Activated CD8-positive, alpha-beta memory T cell treated with anti-CD3 and anti-CD28 coated beads, Interleukin-2, amount 50 U/mL, for 1 hour (primary cell): ENCODE measurements around the gene SOHLH1.

ENCODE experiments used
- DNase-seq: peaks from one replicate; pipeline ENCODE4 v3.0.0-alpha.2; 2020; ENCODE audit errors: extremely low read depth

SOHLH1 gene

DNA sequence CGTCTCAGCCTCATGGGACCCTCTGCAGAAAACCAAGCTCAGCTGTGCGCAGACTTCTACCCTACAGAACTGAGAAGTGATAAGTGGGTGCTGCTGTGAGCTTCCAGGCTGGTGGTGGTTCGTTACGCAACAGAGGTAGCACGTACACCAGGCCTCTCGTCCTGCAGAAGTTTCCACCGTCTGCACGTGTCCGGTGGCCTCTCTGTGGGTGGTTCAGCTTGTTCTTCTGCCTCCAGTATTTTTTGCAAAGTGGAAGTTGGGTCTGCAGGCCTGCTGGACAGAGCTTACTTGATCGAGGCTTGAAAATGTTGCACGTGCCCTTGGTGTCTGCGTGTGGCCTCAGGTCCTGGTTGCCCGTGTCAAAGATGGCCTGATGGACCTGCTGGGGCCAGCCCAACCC, 30.2 kb upstream of the SOHLH1 start:
- DNase-seq = no peak

DNA sequence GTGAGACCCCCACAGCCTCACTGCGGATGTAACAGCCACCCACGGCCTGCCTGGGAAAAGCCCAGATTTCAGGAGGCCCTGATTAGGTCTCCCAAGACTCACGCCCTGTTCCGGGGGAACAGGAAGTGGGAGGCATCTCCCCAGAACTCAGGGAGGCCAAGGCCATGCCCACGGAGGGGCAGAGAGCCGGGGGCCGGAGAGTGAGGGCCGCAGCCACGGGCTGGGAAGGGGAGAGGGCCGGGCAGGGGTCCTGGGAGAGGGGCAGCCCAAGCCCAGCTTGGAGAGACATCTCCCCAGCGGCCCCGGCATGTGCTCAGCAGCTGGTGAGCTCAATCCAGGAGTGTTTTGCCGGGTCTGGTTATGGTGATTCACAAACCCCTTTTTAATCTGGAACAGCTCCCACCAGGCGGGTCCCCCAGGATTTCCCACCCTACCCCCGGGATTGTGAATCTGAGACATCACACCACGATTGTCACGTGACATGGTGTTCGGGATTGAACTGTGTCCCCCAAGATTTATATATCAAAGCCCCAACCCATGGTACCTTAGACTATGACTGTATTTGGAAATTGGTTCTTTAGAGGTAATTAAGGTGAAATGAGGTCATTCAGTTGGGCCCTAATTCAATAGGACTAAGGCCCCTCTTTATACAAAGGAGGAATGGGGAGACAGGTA, 29.3 kb upstream of the SOHLH1 start:
- DNase-seq = no peak

DNA sequence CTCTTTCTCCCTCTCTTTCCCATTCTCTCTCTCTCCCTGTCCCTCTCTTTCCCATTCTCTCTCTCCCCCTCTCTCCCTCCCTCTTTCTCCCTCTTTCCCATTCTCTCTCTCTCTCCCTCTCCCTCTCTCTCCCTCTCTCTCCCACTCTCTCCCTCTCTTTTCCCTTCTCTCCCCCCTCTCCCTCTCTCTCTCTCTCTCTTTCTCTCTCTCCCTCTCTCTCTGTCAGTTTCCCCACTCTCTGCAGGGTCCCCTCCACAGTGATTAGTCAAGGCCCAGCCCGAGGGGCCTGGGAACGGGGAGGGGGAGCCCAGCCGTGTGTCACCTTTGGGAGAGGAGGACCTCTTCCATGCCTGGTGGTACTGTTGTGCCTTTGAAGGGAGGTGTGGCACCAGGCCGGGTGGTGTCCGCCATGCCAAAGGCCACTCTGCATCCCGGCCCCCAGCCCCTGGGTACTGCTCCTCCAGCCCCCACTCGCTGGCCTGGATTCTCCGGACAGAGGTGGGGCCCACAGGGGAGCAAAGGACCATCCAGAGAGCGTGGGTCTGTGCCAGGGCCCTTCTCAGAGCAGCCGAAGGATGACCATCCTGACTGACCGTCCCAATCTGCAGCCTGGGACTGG, 28.1 kb upstream of the SOHLH1 start:
- no peak for DNase-seq

DNA sequence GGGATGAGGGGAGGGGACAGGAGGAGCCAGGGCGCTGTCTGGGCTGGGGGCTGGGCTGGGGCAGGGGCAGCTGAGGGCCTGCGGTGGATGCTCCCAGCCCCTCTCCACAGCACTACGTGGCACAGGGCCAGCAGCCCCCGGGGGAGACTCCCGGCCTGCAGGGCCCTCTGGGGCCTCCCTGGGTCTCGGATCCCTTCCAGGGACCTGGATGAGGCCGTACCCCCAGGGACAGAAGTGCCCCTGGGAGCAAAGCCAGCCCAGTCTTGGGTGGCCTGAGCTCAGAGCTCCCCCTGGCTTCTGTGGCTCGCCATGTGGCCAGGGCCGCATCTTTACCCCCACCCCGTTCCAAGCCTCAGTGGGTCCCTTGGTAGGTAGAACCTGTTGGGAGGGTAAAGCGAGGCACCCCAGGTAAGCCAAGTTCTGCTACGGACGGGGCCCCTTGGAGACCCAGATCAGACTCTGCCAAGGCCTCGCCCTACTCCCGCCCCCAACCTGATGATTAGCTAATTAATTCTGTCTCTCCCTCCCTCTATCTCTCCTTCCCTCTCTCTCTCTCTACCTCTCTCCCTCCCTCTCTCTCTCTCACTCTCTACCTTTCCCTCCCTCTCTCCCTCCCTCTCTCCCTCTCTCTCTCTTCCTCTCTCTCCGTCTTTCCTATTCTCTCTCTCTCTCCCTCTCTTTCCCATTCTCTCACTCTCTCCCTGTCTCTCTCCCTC, 27.0 kb upstream of the SOHLH1 start:
- DNase-seq = no peak

DNA sequence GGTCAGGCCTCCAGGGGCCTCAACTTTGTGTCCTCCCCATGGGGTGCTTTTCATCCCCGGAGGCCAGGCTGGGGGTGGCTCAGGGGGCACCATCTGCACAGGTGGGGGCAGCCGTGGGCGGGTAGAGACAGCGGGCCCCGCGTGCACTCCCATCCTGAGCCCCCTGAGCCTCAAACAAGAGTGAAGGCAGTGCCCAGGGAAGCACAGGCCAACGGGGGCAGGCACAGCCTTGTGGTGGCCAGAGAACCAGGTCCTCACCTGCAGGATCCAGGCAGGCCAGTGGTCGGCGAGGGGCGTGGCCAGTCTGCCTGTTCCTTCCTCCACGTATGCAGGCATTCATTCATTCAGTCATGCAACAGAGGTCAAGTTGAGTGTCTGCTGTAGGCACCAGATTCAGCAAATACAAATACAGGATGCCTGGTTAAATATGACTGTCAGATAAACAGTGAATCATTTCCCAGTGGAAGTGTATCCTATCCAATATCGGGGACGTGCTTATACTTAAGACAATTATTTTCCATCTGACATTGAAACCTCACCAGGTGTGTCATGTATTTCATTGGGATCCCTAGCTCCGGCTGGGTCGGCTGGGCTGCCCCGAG, 25.0 kb upstream of the SOHLH1 start:
- DNase-seq = no peak

DNA sequence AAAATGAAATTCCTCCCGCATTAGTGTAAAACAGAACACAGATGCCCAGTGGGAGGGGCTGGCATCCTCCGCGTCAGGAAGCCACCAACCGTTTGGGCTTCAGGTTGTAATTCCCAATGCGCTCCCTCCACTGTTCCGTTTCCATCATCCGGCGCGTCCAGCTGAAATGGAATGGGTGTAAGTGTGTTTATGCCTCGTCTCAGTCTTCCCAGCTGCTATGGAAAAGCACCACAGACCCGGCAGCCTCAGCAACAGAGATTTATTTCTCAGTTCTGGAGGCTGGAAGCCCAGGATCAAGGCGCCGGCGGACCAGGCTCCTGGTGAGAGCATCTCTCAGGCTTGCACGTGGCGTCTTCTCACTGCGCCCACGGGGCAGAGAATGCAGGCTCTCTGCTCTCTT, 23.1 kb upstream of the SOHLH1 start:
- DNase-seq = no peak

DNA sequence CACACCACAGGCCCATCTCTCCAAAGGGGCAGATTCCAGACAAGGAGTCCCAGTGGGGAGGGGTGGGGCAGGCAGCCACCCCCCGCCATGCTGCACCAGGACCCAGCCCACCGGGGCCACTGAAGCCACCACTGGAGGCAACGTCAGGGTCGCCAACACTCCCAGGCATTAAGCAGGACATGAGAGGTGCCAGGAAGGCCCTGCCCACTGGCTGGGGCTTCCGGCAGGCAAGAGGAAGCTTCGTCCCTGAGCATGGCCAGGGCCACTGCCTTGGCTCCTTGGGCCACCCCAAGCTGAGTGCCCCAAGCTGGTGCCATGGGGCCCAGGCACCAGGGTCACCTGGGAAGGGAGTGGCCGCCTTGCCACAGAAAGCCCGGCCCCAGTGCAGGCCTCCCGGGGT, 20.2 kb upstream of the SOHLH1 start:
- no peak for DNase-seq

DNA sequence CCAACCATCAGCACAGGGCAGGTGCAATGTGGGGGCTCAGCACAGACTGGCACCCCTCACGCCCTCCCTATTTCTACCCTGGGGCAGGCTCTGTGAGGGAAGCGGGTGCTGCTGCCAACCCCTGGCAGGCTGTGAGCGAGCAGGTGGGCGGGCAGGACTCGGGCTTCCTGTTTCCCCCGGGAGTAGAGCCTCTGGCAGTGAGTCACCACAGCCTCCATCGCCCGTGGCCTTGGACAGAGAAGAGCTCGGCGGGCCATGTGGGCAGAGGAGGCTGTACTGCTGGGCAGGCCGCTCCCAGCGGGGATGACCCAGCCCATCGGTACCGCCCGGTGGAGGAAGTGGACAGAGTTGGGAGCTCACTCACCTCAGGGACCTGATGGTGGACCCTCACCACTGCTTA, 19.3 kb upstream of the SOHLH1 start:
- DNase-seq = no peak

DNA sequence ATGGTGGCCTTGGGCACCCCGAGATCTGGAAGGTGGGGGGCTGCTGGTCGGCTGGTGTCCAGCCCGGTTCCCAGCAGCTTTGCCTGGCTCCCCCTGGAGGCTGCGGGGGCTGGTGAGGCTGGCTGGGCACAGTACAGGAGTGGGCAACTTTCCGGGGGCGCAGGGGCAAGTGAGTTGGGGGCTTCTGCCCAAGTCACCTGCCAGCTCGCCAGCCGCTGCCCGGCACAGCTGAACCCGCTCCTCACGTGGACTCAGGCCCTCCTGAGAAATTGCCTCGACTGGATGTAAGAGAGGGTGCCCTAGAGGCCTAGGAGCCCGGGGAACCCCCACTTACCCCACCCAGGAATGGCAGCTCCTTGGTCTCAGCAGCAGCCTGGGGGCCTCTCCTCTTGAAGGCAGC, 18.1 kb upstream of the SOHLH1 start:
- DNase-seq = no peak

DNA sequence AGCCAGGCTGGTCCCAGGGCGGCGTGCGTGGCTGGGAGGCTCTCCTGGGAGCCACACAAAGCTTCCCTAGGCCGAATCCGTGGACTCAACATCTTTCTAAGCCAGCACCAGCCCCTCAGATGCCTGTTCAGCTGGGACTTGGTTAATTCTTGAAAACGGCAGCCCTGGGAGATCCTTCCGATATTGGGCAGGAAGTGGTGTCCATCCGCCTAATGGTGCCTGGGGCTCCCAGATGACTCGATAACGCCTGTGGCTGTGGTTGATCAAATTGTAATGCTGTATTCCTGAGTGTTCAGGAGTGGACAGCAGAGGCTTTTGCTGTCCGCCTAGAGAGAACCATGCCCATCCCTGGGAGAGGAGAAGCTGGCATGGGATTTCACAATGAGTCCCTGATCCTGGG, 16.8 kb upstream of the SOHLH1 start:
- no peak for DNase-seq

DNA sequence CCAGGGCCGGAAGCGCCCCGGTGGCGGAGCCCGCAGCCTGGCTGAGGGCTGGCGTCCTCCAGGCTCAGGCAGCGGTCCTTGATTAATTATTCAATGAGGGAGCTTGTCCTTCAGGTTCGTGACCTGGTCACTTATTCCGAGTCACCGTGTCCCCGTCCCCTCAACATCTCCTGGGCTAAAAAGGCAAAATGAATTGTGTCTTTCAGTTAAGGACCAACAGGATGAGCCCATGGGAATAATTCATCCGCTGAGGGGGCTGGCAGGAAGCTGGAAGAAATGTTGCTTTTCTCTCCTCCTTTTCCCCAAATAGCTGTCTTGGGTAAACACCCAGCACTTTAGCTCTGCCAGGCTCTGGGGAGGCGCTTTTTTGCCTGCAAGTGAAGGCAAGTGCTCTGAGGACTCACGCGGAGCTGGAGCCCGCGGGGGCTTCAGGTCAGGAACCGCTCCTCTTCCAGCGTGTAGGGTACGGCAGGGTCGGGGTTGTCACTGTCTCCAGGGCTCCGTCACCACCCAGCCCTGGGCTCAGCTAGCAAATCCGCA, 15.8 kb upstream of the SOHLH1 start:
- no peak for DNase-seq

DNA sequence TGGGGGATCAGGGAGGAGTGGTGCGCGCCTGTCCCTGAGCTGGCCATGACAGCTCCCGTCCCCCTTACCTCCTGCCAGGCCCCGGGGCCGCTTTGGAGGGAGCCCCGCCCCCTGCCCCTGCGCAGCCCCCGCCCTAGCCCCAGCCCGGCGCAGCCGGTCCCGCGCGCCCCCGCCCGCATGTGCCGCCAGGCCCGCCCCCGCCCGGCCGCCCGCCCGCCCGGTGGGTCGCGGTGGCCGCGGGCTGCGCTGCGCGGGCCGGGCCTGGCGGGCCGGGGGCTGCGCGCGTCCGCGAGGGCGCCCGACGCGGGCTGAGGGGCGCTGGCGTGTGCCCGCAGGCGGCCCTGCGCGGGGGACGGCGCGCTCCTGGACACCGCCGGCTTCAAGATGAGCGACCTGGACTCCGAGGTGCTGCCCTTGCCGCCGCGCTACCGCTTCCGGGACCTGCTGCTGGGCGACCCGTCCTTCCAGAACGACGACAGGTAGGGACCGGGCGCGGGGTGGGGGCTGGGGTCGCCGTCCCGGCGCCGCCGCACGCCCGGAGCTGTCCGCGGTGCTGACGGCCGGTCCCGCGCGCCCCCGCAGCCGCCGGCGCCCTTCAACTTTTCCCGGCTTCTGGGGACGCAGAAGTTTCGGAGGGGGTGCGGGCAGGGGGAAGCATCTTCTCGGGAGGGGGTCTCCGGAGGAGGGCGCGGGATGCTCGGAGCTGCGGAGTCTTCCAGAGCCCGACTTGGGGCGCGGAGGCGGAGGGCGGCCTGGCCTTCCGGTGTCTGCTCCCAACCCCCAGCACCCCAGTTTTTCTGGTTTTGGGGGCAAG, 15.2 kb upstream of the SOHLH1 start:
- no peak for DNase-seq

DNA sequence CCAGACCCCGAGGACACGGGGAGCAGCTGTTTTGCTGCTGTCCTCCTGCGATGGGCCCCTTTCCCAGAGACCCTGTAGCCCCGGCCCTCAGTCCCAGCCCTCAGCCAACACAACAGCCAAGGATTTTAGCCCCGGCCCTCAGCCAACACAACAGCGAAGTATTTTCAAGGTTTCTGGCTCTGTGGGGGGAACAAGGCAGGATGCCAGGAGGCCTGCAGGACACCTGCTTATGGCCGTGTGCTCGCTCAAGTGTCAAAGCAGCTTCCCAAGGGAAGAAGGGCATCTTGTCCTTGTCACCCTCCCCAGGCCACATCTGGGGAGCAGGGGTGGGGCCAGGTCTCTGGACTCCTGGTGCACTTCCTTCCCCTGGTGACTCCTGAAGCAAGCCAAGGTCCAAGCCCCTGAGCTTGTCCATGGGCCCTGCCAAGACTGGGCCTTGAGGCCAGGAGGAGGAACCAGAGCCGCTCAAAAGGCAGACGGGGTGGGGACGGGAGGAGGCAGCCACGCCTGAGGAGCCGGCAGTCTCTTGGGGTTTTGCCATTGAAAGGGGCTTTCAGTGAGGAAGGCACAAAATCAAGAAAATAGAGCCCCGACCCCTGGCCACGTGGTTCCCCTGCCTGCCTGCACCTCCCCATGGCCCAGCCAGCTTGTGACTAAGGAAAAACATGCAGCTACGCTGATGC, 13.5 kb upstream of the SOHLH1 start:
- DNase-seq = no peak

DNA sequence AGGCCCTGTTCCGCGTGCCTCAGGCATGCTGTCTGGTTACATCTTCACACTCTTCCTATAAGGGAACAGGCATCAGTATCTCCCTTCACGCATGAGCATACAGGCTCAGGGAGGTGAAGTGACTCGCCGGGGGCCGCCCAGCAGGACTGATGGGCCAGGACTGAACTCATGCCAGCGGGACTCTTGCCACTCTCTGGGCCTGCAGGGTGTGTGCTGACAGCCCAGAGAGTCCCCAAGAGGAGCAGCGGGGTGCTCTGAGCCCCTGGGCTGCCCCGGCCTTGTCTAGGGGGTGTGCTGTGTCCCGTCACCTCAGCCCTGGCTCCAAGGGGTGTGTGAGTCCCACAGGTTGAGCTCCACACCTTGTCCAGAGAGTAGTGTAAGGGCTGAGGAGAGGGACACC, 12.6 kb upstream of the SOHLH1 start:
- DNase-seq = no peak

DNA sequence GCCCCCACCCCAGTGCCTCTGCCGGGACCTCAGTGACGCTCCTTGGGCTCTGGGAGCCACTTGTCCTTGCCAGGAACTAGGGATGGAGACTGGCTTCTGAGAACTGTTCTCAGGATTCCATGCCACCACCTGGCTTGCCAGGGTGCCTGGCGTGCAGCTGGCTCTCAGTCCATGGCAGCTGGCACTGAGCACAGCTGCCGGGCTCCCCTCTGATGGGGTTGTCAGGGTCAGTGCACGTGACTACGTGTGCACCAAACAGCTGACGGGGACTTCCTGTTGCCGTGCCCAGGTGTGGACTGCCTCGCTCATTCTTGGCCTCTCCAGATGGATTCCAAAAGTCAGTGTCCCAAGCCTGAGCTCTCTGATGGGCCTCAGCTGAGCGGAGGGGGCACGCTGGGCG, 12.1 kb upstream of the SOHLH1 start:
- no peak for DNase-seq

DNA sequence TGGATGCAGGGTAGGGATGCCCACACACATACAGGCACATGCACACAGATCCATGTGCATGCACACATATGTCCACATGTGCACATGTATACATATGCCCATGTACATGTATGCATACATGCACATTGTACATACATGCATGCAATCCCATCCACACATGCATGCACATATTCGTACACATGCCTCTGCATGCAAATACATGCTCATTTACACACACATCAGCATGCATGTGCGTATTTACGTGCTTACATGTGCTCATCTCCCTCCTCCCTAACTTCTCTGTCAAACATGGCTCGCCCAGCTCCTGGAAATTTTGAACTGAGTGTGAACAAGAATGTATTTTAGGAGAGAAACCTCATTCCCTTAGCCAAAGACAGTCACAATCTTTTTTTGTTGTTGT, 8.9 kb upstream of the SOHLH1 start:
- DNase-seq = no peak

DNA sequence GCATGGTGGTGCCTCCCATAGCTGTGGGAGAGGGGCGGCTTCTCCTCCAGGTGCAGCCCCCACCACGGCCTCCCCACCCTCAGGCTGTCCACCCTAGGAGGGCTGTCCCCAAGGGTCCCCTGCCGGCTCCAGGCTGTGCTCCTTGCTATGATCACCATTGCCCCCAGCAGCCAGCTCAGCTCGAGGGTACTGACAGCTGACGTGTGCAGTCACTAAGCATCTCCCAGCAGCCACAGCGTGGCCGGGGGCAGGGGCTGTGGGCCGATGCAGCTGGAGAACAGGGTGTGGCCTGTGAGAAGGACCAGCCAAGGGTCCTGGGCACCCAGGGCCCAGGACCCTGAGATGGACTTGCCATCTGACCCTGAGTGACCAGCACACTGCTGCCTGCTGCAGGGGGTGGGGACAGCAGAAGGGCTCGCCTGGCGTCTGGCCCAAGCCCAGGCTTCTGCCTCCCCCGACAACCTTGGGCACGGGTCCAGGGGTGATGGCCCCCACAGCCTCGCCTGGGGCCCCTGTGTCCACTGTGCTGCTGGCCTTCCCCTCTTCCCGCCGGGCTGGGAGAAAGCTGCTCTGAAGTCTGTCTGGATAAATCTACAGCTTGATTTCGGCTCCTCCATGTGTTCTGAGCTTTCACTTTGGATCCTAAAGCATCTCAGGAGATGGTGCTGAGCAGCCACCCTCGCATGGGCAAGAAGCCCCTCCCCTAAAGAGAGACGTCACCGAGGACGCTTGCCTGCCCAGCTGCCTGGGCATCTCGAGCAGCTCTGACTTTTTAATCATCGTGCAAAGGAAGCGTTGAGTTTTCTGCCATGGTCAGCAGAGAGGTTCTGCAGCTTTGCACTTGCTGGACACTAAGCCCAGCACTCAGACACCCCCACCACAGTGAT, 8.2 kb upstream of the SOHLH1 start:
- DNase-seq = no peak

DNA sequence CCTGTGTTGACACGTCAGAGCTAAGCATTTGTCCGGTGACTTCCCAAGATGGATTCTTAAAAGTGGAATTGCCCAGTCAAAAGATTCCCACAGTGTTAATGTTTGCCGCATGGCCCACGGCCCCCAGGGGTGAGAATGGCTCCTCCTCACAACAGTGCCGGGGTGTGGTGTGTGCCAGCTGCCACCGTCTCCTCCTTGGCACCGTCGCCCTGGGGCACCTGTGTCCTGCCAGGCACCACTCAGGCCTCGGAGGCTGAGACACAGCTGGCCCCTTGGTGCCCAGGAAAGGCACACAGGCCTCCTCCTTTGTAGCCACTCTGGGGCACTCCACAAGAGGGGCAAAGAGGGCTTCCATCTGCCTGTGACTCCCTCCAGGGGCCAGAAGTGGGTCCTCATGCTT, 7.0 kb upstream of the SOHLH1 start:
- no peak for DNase-seq

DNA sequence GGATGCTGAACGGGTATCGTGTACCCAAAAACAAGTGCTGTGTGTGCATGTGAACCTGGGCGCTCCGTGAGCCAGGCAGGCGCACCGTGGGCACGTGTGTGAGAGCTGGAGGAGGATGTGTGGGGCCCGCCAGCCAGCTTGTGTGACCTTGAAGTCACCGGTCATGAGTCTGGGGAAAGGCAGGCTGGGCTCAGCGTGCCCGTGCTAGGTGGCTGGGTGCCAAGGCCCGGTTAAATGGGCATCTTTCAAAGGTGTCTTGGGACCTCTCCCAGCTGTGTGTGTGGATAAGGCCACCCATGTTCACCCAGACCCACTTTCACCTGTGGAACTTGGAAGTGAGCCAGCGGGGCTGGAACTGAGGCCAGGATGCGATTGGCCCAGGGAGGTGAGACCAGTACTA, 6.1 kb upstream of the SOHLH1 start:
- DNase-seq = no peak

DNA sequence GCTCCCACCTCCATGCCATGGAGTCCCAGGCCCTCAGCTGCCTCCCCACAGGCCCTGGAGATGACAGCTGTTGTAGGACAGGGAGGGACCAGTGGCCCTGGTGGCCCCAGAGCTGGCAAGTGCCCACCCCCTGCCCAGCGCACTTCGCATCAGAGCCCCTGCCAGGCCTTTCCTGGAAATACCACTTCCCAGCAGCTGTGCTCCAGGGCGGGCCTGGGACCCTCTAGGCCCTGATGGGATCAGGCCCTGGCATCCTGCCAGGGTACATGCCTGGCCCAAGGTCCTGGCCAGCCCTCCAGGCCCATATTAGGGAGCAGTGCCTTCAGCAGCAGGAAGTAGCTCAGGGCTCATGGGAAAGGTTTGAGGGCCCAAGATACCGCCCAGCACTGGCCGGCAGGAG, 5.2 kb upstream of the SOHLH1 start:
- no peak for DNase-seq
